LNCAP (cell line): ENCODE measurements around the gene PGLYRP4.

Experiments used
- TF ChIP-seq, protein P1 (sequence below): fragments of 450-650 bp; IDR thresholded peaks from 2 replicates; pipeline ENCODE4 v1.5.1; 2017; ENCODE audit warnings: mild to moderate bottlenecking

PGLYRP4 gene

DNA sequence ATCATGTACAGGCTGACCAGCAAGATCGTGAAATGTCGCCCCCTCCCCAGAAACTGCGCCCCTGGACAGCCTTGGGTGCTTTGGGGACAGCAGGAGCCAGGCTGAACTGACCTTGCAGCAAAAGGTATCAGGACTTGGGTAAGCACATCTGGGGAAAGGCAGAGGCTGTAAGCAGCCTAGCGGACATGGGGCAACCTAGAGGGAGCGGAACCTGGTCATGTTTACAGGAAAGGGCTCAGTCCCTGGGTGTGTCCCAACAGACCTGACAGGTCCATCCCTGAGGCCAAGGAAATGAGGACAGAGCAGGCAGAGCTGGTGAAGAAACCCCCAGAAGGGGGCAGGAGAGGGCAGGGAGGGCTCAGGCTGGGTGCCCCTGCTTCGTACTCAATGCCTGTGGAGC, 45.3 kb upstream of the PGLYRP4 start:
- TF ChIP-seq, protein P1, sequence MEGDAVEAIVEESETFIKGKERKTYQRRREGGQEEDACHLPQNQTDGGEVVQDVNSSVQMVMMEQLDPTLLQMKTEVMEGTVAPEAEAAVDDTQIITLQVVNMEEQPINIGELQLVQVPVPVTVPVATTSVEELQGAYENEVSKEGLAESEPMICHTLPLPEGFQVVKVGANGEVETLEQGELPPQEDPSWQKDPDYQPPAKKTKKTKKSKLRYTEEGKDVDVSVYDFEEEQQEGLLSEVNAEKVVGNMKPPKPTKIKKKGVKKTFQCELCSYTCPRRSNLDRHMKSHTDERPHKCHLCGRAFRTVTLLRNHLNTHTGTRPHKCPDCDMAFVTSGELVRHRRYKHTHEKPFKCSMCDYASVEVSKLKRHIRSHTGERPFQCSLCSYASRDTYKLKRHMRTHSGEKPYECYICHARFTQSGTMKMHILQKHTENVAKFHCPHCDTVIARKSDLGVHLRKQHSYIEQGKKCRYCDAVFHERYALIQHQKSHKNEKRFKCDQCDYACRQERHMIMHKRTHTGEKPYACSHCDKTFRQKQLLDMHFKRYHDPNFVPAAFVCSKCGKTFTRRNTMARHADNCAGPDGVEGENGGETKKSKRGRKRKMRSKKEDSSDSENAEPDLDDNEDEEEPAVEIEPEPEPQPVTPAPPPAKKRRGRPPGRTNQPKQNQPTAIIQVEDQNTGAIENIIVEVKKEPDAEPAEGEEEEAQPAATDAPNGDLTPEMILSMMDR = no peak

DNA sequence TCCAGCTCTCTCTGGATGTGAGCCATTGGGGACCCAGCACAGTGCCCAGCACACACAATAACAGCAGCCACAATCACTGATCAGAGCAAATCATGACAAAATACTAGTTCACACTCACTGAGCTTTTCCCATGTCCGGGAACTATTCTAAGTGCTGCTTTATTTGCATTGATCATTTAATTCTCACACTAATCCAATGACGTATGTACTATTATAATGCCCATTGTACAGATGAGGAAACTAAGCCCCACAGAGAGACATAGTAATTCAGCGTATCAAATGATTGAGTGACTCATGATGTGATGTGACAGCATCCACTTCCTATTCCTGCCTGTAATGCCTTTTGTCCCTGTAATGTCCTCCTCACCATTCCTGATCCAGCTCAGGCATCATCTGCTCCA, 44.2 kb upstream of the PGLYRP4 start:
- TF ChIP-seq, protein P1 = no peak

DNA sequence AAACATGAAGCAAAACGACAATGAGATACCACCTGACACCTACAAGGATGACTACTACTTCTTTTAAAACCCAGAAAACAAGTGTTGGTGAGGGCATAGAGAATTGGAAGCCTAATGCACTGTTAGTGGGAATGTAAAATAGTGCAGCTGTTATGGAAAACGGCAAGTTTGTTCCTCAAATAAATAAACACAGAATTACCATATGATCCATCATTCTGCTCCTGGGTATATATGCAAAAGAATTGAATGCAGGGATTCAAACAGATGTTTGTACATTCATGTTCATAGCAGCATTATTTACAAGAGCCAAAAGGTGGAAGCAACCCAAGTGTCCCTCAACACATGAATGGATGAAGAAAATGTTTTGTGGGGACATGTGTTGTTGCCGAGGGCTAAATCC, 43.6 kb upstream of the PGLYRP4 start:
- TF ChIP-seq, protein P1 = no peak

DNA sequence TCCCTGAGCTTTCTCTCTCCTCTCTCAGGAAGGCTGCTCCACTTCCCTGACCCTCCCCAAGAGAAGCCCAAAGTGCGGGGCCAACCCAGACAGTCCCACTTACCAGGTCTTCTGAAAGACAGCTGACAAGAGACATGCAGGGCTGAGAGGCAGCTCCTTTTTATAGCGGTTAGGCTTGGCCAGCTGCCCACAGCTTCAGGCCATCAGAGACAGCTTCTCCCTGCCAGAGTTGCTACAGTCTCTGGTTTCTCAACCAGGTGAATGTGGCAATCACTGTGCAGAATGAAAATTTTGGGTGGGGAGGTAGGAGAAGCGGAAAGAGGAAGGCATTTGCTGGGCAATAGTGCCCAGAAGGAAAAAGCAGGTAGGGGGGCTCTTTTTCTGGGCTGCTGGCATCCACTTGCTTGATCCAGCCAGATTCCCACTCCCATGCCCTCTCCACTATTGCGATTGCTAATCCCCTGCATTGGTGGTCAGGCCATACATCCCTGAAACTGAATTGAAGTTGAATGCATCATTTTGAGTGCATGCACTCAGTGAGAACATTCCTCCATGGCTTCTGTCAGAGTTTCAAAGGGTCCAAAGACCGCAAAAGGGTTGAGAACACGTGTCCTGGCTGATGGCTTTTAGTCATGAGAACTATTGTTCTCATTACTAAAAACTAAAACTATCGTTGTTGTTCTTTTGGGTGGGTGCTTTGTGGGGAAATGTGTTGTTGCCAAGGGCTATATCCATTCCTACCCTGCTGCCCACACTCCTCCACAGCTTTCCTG, 42.5 kb upstream of the PGLYRP4 start, which contains the start of gene S100A8:
Gene S100A8 (minus strand): TSS at position 136 of the 773 bp plus-strand sequence. CDS start 538 bp downstream, outside the sequence.
- TF ChIP-seq, protein P1 = no peak

DNA sequence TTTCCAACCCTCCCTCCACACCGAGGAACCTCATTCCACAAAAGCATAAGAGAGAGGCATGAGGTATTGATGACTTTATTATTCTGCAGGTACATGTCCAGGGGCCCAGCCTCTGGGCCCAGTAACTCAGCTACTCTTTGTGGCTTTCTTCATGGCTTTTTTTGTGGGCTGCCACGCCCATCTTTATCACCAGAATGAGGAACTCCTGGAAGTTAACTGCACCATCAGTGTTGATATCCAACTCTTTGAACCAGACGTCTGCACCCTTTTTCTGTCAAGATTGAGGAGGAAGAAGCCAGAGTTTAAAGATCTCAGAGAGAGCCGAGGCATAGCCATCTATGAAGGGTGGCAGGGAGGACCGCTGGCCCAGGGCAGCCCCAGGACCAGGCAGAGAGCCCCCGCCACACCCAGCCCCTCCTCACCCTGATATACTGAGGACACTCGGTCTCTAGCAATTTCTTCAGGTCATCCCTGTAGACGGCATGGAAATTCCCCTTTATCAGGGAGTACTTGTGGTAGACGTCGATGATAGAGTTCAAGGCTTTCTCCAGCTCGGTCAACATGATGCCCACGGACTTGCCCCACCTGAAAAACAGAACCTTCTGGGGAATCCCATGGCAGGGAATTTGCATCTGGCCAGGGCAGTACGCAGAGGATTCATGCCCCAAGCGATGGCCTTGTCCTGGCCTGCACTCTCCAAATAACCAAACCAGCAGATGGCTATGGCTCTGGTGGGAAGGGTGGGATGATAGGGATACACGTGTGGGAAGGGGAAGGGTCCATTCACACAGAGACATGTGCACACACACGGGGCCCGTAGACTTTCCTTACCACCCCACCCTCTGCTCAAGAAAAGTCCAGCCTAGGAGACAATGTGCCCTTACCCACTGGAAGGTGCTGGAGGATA, 41.6 kb upstream of the PGLYRP4 start:
- TF ChIP-seq, protein P1 = no peak

DNA sequence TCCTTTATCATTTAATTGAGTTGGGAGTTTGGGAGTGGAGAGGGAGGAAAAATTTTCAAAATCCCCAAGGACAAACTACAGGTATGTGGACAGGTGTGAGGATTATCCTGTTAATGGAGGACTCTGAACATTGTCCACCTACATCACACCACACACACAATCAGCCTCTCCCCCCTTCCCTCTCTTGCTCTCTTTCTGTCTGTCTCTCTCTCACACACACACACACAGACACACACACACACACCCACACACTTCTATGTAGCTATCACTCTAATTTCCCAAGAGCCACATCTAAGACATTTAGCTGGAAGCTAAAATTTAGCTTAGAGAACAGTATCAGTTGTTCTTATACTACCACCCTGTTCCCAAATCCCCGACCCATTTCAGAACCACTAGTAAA, 40.8 kb upstream of the PGLYRP4 start:
- TF ChIP-seq, protein P1 = no peak

DNA sequence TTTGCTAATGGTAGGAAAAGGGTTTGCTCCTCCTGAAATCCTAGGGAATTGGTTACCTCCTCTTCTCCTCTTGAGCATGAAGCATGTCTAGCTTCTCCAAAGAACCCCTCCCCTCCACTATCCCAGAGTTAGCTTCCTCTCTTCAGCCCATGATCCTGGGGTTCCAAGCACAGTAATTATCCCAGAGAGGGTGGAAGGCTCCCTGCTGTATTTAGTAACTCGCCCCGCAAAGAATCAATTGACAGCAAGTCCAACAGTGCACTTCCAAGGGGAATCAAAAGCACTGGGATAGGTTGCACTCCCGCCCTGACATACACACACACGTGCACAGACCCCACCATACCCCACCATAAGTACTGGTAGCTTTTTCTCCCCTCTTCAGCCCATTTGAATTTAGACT, 39.1 kb upstream of the PGLYRP4 start:
- TF ChIP-seq, protein P1 = no peak
